ENCODE measurements around the gene MPRIP.

DNA sequence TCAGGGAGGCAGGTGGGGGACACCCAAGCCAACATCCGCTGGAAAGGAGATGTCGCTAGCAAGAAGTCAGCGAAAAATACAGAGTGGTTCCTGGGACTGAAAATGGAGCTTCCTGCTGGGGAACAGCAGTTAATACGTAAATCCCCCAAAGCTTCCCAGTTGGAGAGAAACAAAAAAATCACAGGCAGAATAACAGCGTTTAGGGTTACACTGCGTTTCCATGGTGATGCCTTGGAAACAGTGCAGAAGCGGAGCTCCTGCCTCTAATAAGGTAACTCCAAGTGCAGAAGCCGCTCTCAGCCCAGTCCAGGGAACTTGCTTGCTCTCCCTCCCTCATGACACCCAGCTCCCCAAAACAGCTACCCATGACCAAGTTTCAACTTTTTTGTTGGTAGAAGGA, 90.5 kb downstream of the MPRIP start:
- TF ChIP-seq EZH2phosphoT487 (IDR thresholded peaks at IDR 0.05; ENCODE audit: borderline replicate concordance, low read depth), result no peak
- TF ChIP-seq, protein P1, sequence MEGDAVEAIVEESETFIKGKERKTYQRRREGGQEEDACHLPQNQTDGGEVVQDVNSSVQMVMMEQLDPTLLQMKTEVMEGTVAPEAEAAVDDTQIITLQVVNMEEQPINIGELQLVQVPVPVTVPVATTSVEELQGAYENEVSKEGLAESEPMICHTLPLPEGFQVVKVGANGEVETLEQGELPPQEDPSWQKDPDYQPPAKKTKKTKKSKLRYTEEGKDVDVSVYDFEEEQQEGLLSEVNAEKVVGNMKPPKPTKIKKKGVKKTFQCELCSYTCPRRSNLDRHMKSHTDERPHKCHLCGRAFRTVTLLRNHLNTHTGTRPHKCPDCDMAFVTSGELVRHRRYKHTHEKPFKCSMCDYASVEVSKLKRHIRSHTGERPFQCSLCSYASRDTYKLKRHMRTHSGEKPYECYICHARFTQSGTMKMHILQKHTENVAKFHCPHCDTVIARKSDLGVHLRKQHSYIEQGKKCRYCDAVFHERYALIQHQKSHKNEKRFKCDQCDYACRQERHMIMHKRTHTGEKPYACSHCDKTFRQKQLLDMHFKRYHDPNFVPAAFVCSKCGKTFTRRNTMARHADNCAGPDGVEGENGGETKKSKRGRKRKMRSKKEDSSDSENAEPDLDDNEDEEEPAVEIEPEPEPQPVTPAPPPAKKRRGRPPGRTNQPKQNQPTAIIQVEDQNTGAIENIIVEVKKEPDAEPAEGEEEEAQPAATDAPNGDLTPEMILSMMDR (IDR thresholded peaks at IDR 0.05), result no peak
